HK-2 (cell line): ENCODE results near the gene TMEM168.

Experiments used
- DNase-seq: peaks from one replicate; pipeline ENCODE4 v3.0.0-alpha.2; 2018; ENCODE audit not compliant: unreplicated experiment

TMEM168 gene

DNA sequence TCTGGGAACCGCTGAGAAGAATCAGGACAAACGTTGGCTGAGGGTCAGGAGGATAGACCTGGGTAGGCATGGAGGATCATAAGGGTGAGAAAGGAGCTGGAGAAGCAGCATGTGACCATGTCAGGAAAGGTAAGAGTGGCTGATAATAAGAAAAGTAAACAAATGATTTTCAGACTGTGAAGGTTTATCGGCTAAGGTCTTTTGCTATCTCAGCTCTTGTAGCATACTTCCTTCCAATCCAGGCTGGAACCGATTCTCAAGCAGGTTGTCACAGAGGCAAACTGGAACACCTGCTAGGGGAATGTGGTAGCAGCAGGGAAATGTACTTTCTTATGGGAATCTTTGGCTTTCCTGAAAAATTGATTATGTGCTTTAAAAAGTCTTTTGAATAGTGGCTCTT, 74.7 kb downstream of the TMEM168 start:
- DNase-seq = no peak

DNA sequence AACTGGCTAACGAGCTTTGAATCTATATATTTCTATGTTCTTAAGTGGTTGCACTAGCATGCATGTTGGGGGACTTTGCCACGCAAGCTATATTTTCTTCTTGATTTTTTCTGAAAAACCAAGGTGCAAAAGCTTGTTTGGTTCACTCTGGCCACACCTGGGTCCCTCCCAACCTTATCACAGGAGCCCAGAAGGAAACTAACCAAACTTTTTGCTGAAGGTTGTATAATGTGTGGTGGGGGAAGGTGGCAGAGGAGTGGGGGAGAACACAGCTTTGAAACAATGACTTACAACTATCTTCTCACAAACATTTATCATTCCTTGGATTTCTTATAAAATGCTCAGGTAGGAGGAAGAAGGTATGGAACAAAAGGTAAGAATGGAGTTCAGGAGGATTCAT, 75.3 kb downstream of the TMEM168 start:
- no peak for DNase-seq
